GM12865 (cell line): ENCODE measurements around the gene RNF13.
A peak's percentile ranks its signal among the peaks of the same experiment; 100 is the strongest.

Source experiments
- DNase-seq: peaks from one replicate; pipeline ENCODE4 v3.0.0; 2010; ENCODE audit warnings: low read depth
- H3K4me3 ChIP-seq: 2 replicates; pipeline ENCODE4 v1.5.1; 2011; ENCODE audit warnings: mild to moderate bottlenecking, low read depth, low read length, control low read depth
- CTCF ChIP-seq: IDR thresholded peaks from 2 replicates; pipeline ENCODE4 v1.5.1; 2011; ENCODE audit warnings: low read length, control low read depth, low read depth, inconsistent platforms; ENCODE audit not compliant: insufficient read depth; ENCODE audit errors: missing control alignments

RNF13 gene

GRCh38 chr3:149812606-149813366, at the start of gene RNF13:
RNF13 (plus strand) TSS chr3:149813215; CDS start chr3:149846027, 32,812 bp downstream.
- TF ChIP-seq CTCF: no peak
- peak within 1 kb of the TSS; percentile 93 for H3K4me3 ChIP-seq
- DNase-seq: peak; percentile 95

GRCh38 chr3:149763565-149764195, 49.3 kb upstream of the RNF13 start:
- TF ChIP-seq CTCF: no peak
- no peak for DNase-seq
- no peak overlapping the region for H3K4me3 ChIP-seq

GRCh38 chr3:149764302-149764701, 48.7 kb upstream of the RNF13 start:
- DNase-seq: no peak
- H3K4me3 ChIP-seq: no peak overlapping the region
- no peak for TF ChIP-seq CTCF

GRCh38 chr3:149765762-149766334, 47.2 kb upstream of the RNF13 start:
- DNase-seq: peak; percentile 23
- no peak overlapping the region for H3K4me3 ChIP-seq
- TF ChIP-seq CTCF: peak; percentile 25

- no peak for DNase-seq
- H3K4me3 ChIP-seq: no peak overlapping the region
- no peak for TF ChIP-seq CTCF
These were observed 45.3 kb upstream of the RNF13 start for GRCh38 chr3:149767720-149768119.

GRCh38 chr3:149768704-149769103, 44.3 kb upstream of the RNF13 start:
- TF ChIP-seq CTCF: no peak

More at GRCh38 chr3:149768704-149769103, 44.3 kb upstream of the RNF13 start:
- no peak overlapping the region for H3K4me3 ChIP-seq
- no peak for DNase-seq
